Measurements from ENCODE around the gene UQCR11.
A peak's percentile ranks its signal among the peaks of the same experiment; 100 is the strongest.

The UQCR11 gene

GRCh38 chr19:1636325-1637236, 31.3 kb upstream of the UQCR11 start:
- no peak for DNase-seq (ENCODE audit: low read depth, low spot score)

DNA sequence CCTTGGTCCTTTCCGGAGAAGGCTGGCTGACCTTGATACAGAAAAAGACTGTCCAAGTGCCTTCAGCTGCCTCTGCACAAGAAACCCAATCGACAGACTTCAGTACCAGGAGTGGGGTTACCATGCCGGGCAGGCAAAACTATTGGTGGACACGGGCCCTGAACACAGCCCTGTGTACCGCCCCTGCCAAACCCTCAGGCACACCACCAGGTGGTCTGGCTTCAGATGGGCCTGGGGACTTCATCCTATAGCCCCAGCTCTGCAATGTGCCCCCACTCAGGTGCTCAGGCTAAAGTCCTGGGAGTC, 29.6 kb upstream of the UQCR11 start:
- DNase-seq (ENCODE audit: low read depth, low spot score): no peak

- no peak for DNase-seq (ENCODE audit: low read depth, low spot score)
Measured at GRCh38 chr19:1634242-1634937, 29.1 kb upstream of the UQCR11 start.

GRCh38 chr19:1633269-1633826, 28.1 kb upstream of the UQCR11 start:
- DNase-seq (ENCODE audit: low read depth, low spot score): no peak

DNA sequence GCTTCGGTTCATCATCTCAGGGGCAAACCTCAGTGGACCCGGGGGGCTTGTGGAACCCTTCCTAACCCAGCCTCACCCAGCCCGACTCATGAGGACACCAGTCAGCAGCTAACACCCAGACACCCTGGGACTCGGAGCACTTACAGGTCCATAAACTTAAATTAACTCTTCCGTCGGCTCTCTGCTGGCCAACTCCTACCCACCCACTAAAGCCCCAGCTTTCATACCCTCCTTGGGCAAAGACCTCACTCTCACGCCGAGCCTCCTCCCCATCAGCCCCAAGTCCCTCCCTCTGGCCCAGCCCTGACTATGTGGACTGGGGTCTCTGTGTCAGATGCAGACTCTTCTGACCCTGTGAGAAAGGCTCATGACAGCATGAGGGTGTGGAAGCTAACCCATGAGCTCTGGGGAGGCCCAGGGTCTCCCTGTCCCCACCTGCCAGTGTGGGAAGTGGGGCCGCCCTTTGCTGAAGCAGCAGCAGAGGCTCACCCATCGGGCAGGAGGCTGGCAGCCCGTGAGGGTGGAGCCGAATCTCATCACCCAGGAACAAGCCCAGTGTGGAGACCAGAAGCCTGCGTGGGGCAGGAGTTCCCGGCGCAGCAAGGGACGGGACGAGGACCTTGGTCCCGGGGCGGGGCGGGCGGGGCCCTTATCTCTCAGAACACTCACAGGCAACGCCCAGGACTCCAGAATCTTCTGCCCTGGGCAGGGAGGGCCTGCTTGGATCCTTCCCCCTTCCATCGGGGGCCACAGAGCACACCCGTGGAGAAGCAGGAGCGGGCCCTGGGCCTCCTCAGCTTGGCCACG, 27.4 kb upstream of the UQCR11 start:
- no peak for DNase-seq (ENCODE audit: low read depth, low spot score)

- DNase-seq (ENCODE audit: low read depth, low spot score): no peak
Measured at GRCh38 chr19:1631557-1632100, 26.4 kb upstream of the UQCR11 start.

DNA sequence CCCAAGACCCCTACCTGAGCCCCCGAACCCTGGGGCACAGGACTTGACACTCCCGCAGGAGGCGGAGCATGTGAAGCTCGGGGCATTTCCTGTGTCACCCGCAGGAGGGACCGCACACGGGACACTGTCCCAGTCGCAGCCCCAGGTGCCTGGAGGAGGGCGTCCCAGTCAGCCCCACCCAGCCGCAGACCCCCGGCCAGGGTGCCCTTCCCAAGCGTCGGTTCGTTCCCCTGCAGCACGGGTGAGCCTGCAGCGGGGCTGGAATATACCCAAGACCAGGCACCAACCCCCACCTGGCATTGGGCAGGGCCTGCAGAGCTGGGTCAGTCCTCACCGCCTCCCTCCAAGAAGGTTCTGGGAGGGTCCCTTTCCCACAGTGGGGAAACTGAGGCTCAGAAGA, 25.5 kb upstream of the UQCR11 start:
- DNase-seq (ENCODE audit: low read depth, low spot score): no peak

DNA sequence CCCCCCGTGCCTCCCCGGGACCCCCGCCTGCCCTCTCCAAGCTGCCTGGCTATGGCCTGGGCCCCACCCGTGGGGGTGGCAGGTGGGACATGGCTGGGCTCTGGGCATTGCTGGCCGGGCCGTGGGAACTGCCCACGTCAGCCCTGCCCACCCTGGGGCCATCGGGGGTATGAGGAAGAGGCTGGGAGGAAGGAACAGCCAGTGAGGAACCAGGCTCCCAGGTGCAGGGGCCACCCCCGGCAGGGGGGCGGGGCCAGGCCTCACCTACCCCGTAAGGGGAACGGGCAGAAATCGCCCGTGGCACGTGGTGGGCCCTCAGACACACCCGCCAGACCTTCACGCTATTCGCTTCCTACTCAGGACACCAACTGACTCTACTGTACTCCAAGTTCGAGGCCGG, 24.8 kb upstream of the UQCR11 start:
- no peak for DNase-seq (ENCODE audit: low read depth, low spot score)

GRCh38 chr19:1629256-1629808, 24.1 kb upstream of the UQCR11 start:
- no peak for DNase-seq (ENCODE audit: low read depth, low spot score)

DNA sequence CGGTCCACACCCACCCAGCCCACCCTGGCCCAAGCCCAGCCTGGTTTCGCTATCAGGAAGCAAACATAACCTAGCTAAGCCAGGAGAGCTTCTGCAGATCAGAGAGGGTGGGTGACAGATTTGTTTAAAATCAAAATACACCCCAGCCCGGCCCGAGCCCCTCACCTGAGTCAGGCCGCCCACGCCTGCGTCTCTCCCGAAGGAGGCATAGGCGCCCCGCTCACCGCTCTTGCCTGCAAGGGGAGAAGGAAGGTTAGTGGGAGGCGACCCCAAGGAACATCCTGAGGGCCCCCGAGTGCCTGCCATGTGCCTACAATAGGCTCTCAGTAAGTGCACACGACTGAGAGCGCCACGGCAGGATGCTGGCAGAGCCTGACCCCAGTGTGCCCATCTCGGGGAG, 21.9 kb upstream of the UQCR11 start:
- no peak for DNase-seq (ENCODE audit: low read depth, low spot score)

DNA sequence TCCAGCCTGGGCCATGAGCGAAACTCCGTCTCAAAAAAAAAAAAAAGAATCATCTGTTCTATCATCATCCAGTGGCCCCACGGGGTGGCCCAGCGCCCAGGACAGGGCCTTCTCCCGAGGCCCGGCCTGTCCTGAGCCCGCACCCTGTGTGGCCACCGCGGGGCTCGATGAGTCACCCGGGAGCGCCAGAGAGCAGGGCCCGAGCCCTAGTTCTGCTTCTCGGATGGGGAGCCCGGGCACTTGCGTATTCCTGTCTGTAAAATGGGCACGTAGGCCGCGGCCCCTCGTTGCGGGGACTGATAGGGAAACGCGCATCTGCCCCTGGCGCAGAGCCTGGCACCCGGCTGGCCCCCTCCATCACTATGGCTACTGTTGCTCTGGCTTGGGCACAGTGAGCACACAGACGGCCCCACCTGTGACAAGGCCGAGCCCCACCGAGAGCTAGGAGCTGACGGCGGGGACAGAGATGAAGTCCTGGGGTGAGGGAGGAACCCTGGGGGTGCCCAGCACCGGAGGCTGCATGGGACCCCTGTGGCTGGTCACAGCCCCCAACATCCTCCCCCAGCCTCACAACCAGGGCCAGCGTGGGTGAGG, 21.3 kb upstream of the UQCR11 start:
- DNase-seq (ENCODE audit: low read depth, low spot score): no peak

- peak; percentile 57 for DNase-seq (ENCODE audit: low read depth, low spot score)
Measured at GRCh38 chr19:1624458-1624857, 19.2 kb upstream of the UQCR11 start.

DNA sequence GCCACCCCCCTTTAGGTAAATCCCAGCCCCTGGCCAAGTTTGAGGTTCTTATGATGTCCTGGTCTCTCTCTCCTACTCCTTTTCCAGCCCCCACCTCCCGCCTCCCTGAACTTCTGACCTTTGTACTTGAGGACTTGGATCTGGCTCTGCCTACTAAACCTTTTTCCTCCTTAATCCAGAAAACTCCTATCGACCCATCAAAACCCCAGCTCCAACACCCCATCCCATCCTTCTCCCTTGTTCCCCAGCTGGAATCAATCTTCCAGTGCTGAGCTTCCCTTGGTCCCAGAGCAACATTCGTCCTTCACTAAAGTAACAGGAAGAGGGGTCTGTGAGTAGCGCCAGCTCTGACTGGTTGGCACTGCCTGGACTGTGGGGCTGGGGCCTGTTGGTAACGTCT, 17.3 kb upstream of the UQCR11 start:
- no peak for DNase-seq (ENCODE audit: low read depth, low spot score)

- DNase-seq (ENCODE audit: low read depth, low spot score): no peak
Measured at GRCh38 chr19:1622007-1622406, 16.7 kb upstream of the UQCR11 start.

DNA sequence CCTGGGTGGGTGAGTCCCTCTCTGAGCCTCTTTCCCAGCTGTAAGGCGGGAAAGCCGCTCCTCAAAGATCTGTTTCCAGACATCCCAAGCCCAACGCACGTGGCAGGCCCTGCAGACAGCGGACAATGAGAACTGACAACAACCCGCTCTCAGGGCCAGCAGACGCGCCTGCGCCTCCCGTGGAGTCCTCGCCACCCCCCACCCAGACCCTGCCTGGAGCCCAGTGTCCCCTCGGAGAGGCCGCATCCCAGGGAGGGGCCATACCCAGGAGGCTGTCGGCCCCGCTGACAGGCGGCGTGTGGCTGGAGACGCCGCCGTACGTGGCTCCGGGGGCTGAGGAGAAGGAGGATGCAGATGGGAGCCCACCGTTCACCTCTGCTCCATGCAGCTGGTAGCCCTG, 16.3 kb upstream of the UQCR11 start:
- no peak for DNase-seq (ENCODE audit: low read depth, low spot score)

GRCh38 chr19:1621021-1621420, 15.8 kb upstream of the UQCR11 start:
- no peak for DNase-seq (ENCODE audit: low read depth, low spot score)

DNA sequence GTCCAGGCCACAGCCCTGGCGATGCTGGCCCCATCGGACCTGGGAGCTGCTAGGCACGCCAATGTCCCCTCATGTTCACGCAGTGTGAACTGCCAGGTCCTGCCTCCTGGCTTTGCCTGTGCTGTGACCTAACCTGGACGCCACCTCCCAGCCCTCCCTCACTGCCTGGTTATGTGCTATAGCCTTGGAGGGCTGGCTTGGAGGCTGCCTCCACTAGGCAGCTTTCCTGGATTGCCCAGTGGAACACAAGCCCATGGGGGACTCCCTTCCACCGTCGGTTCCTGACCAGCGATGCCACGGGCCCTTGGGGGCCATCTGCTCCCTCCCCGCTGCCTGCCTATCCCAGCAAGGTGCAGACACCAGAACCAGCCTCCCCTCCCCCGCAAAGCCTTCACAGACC, 15.2 kb upstream of the UQCR11 start:
- no peak for DNase-seq (ENCODE audit: low read depth, low spot score)

DNA sequence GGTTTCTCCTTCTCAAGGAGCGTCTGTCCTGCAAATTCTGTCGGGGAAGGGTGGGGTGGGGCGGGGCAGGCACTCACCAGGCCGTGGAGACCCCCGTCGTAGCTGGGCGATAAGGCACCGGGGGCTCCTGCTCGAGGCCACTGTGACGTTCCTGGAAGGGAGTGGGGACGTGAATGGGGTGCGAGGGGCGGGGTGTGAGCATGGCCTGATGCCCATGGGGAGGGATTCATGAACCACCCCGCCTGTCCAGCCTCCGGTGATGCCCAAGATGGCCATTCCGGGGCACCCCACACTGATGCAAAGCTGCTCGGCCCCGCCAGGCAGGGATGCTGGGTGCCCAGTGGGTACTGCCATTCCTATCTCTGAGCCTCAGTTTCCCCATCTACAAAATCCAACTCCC, 14.4 kb upstream of the UQCR11 start:
- DNase-seq (ENCODE audit: low read depth, low spot score): no peak

DNA sequence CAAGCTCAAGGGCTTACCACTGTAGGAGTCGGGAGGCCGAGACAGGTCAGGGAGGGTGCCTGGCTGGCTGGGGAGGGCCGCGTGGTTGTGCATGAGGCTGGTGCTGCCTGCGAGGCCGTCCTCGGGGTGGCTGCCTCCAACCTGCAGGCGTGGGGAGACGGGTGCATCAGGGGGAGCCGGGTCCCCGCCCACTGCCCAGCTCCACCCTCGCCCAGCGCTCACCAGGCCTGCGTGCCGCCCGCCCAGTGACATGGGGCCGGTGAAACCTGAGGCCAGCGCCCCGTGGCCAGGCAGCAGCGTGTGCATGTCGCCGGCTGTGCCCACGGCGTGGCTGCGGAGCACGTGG, 13.8 kb upstream of the UQCR11 start:
- DNase-seq (ENCODE audit: low read depth, low spot score): no peak

DNA sequence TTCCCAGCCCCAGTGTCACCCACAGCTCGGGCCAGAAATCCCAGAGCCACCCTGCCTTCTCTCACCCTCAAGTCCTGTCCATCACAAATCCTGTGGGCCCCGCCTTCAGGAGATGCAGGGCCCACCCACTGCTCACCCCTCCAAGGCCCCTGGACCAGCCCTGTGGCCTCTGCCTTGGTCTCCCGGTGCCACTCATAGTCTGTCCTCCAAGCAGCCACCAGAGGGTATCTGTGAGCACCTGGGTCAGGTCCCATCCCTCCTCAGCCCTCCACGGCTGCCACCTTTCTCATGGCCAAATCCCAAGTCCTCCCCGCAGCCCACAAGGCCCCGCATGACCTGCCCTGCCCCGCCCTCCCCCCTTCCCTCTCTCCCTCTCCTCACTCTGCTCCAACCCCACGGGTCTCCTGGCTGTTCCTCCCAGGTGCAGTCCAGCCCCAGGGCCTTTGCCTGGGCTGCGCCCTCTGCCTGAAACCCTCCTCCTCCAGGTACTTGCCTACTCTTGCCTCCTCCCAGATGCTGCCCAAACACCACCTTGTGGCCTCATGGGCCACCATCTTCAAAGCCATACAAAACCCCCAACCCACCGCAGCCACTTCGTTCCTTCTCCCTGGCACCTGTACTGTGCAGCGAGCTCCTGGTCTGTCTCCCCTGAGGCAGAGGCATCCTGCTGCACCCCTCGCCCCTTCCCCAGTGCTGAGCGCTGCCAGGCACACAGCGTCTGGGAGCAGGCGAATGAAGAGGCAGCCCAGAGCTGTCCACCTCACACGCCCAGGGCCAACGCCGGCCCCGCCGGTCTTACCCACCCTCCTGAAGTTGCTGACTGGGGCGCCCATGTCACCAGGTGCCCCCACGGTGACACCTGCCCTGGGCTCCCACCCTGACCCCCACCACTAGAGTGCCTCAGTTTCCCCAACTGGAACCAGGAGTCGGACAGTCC, 13.2 kb upstream of the UQCR11 start:
- peak; percentile 47 for DNase-seq (ENCODE audit: low read depth, low spot score)

All from iPS DF 19.7 (cell line).